Measurements from ENCODE around the gene WWOX.

DNA sequence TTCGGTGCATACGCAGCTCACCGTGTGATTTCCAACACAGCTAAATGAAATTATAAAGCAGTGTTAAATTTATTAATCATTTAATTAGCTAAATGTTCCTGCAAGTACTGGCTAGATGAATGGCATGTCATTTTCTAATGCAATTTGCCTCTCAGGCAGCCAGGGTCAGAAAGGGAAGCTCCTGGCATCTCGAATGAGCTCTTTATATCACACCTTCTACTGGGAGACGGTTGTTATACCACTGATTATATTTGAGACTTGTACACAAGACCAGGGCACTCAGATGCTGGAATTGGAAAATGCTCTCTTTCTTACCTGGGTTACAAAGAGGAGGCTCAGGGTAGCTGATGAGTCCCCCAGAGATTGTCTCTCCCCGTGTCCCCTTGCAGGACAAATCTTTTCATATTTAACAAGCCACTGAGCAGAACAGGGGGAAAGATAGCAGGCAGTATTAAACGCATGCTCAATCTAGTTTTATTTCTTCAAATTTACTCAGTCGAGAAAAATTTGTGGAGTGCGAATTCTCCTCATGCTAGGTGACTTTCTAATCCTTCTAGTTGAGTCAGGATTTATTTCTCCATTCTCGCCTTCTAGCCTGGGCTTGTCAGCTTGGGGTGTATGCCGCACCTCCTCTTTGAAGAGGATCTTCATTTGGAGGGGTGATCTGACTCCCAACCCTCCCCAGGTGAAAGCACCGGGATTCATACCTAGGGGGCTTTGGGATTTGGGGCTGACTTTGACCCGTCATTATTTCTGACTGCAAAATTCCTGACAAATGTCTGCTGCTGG is 1060.0 kb downstream of the WWOX start:
- TF ChIP-seq, protein P1, sequence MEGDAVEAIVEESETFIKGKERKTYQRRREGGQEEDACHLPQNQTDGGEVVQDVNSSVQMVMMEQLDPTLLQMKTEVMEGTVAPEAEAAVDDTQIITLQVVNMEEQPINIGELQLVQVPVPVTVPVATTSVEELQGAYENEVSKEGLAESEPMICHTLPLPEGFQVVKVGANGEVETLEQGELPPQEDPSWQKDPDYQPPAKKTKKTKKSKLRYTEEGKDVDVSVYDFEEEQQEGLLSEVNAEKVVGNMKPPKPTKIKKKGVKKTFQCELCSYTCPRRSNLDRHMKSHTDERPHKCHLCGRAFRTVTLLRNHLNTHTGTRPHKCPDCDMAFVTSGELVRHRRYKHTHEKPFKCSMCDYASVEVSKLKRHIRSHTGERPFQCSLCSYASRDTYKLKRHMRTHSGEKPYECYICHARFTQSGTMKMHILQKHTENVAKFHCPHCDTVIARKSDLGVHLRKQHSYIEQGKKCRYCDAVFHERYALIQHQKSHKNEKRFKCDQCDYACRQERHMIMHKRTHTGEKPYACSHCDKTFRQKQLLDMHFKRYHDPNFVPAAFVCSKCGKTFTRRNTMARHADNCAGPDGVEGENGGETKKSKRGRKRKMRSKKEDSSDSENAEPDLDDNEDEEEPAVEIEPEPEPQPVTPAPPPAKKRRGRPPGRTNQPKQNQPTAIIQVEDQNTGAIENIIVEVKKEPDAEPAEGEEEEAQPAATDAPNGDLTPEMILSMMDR (IDR thresholded peaks at IDR 0.05): no peak
- TF ChIP-seq POLR2A (IDR thresholded peaks at IDR 0.05): no peak
- no peak for TF ChIP-seq POLR2AphosphoS5 (IDR thresholded peaks at IDR 0.05)
